NCI-H2171 treated with DMSO at 0.1 percent for 48 hours (cell line): ENCODE data around the gene RFX6.

Experiments used
- DNase-seq: peaks from one replicate; lab custom pipeline; 2025; lab: John Stamatoyannopoulos, UW

Gene RFX6

DNA sequence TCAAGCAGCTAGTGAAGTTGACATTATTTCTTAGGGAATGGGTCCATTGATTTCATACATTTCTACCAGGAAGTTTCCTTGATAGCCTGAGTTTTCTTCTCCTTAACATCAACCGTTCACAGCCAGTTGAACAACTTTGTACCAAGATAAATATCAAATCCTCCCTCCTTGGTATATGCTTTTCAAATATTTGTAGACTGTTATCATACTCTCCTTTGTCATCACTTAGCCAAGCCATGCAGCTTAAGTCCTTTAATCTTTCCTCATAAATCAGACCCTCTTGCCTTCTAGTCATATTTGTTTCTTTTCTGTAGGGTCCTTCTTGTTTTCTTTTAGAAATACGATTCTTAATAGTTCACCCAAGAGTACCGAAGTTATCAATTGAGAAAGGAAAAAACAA is 25.6 kb downstream of the RFX6 start:
- DNase-seq, result no peak

GRCh38 chr6:116922853-116923548 is 46.0 kb downstream of the RFX6 start:
- no peak for DNase-seq

DNA sequence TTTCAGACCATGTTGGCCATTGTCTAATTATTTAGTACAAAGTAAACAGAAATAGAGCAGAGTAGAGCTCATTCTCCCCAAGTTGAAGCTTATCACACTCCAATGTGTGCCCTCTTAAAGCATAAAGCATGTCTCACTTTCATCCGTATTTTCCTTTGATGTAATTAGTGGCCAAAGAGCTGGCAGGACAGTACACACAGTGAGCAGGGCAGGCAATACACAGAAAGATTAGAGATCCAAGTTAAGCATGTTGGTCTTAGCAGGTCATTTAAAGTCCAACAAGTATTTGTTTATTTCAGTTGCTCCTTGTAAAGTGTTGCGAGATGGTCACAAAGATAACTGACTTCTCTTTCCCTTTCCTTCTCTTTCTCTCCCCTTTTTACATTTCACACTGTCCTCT is 47.2 kb downstream of the RFX6 start:
- DNase-seq, result no peak

GRCh38 chr6:116925088-116925794 is 48.2 kb downstream of the RFX6 start:
- DNase-seq, result no peak

DNA sequence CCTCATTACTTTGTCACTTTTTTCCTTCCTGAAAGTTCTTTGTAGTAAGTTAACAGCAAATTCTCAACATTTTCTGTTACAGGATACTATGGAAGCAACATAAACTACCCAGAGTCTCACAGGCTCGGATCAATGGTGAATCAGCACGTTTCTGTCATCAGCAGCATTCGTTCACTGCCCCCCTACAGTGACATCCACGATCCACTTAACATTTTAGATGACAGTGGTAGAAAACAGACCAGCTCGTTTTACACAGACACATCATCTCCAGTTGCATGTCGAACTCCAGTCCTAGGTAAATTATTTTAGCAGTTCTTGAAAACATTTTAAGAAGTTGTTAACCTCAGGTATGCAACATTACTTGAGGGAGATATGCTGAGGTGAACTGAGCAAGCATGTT is 51.6 kb downstream of the RFX6 start:
- DNase-seq, result no peak

- DNase-seq, result no peak
These were observed 52.8 kb downstream of the RFX6 start for GRCh38 chr6:116929825-116930224.

DNA sequence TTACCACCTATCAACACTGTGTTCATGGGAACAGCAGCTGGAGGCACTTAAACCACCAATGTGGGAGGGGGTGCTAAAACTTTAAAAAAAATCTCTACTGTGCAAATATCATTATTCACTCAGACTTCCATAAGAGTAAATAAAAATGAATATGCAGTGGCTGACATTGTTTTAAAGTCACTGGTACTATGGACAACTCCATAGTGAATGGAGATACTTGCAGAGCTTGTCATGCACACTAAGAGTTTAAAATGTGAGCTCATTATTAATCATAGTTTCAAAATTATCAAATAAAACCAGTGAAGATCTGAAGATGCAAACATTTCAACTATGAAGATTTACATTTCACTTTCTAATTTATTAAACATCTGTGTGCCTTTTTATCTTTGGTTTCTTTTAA is 54.4 kb downstream of the RFX6 start:
- no peak for DNase-seq

DNA sequence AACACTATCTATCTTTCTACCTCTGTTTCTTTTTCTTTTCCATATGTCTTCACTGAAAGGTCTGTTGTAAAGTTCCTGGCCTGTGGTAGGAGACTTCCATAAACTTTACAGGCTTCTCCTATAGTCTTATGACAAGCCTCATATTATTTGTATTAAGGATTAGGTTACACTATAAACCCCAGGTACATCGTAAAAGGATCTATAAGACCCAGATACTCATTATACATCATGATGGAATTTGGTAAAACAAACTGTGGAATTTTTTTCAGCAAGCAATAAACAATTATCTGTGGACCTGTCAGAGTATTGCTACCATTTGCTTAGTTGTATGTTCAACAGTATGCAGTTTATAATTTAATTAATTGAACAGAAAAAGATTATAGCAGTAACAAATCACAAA is 55.5 kb downstream of the RFX6 start:
- DNase-seq, result no peak

DNA sequence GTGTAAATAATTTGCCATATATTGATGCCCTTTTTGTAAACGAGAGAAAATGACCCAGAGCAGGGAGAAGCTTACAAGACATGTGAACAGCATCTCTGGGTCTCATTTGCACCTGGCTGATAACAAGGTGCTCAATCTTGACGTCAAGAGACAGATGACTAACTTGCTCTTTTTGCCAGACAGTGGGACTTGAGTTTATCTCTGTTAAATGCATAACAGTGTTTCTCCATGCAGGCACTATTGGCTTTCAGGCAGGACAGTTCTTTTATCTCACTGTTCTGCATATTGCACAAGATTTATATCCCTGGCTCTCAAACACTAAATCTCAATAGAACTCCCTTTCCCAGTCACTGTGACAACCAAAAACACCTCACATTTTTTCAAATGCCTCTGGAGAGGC is 56.4 kb downstream of the RFX6 start:
- DNase-seq, result no peak

- no peak for DNase-seq
These were observed 61.3 kb downstream of the RFX6 start for GRCh38 chr6:116938305-116938704.

DNA sequence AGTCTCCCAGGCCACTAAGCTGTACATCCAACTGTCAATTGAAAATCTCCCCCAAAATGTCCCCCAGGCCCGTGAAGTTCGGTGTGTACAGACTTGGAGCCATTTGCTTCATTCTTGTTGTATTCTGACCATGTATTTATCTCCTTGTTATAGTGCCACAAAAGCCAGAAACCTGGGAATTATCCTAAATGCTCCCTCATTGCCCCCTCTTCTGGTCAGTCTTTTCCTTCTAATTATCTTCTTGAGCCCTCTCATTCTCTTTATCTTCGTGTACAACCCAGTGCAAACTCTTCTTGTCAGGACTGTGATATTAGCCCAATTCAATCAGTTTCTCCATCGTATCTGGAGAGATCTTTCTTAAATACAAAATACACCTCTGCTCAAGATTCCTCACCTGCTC is 64.7 kb downstream of the RFX6 start:
- DNase-seq, result no peak

- no peak for DNase-seq
These were observed 68.8 kb downstream of the RFX6 start for GRCh38 chr6:116945809-116946208.

GRCh38 chr6:116948533-116949304 is 71.7 kb downstream of the RFX6 start:
- DNase-seq, result no peak

GRCh38 chr6:116949964-116950363 is 72.9 kb downstream of the RFX6 start:
- DNase-seq, result no peak

- DNase-seq, result no peak
These were observed 77.3 kb downstream of the RFX6 start for GRCh38 chr6:116954335-116954734.

DNA sequence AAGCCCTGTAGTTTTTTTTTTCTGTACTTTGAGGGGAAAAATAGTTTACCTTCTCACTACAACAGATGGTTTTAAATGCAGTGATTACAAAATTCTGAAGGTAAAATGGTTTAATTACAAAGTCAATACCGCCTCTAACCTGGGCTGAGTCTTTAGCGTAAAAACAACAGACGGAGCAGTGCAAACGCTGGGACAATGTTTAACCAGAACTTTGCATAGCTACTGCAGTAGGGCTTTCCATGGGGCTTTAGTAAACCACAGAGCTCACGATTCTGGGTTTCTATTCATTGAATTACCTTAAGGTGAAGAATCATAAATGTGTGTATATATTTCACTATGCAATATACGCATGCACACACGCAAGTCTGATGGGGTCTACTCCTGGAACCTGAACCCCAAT is 77.9 kb downstream of the RFX6 start:
- DNase-seq, result peak; percentile 20

DNA sequence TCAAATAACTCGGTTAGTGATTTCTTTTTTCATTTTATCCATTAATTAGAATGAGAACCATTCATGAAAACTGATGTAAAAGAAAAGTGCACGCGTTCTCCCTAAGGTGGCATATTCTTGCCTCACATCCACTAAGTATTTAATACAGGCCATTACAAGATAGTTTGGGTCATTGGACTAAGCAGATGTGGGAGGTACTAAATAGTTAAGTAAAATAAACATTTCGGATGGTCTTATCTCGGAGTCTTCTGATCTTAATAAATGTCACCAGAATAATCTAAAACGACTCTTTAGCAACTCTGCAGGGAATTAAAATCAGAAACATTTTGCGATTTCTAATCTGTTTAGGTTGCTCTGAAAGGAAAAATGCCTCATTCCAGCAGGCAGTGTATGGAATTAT is 78.7 kb downstream of the RFX6 start:
- no peak for DNase-seq

DNA sequence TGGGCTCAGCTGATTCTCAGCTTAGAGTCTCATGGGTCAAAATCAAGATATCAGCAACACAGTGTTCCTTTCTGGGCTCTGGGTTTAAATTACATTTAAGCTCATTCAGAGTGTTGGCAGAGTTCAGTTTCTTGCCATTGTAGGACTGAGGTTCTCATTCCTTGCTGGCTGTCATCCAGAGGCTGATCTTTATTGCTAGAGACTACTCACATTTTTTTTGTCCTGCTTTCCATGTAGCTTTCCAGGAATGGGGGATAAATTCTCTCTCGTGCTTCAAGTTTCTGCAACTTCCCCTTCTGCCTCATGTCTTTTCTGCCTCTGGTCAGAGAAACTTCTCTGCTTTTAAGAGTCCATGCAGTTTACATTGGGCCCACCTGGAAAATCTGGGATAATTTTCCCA is 86.9 kb downstream of the RFX6 start:
- no peak for DNase-seq

GRCh38 chr6:116966675-116967576 is 89.9 kb downstream of the RFX6 start:
- DNase-seq, result no peak

DNA sequence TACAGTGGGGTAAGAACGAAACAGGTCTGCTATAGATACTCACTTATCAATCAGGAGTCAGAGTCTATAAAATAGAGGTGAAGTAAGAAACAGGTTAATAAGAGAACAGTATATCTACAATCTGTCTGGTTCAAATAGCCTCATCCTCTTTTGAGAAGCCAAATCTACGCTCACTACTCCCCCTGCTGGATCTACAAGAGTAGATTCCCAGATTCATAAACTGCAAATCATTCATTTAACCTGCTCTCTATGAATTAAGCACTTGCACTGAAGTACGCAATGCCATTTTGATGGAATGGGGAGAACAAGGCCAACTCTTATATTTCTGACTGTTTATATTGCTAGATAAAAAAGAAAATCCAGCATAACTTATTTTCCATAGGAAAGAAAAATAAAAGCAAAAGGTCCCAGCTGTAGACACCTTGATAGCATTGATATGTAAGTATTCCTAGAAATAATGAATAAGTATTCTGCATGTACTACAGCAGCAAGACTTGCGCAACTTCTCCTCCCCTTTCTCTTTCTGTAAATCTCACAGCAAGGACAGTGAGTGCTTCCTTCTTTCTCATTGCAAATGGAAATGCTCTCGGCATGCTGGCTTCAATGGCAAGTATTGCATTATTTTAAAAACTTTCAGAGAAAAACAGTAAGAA is 92.3 kb downstream of the RFX6 start:
- peak; percentile 61 for DNase-seq

DNA sequence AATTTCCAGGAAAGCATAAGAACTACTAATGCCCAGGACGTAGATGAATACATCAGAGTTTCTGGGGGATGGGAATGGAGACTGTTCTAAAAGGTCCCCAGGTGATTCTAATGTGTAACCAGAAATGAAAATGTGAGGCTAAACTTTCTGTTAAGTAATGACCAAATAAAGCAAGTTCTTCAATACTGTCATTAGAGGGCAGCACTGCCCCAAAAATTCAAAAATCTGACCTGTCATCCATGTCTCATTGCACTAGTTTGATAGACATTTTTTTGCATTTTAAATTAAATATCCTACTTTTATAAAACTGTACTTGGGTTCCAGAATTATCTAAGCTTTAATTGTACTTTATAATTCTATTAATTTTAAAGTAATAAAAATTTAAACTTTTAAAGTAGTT is 94.9 kb downstream of the RFX6 start:
- DNase-seq, result peak; percentile 40

- no peak for DNase-seq
These were observed 96.9 kb downstream of the RFX6 start for GRCh38 chr6:116973976-116974375.
